ENCODE results near the gene ZNF385B.

DNA sequence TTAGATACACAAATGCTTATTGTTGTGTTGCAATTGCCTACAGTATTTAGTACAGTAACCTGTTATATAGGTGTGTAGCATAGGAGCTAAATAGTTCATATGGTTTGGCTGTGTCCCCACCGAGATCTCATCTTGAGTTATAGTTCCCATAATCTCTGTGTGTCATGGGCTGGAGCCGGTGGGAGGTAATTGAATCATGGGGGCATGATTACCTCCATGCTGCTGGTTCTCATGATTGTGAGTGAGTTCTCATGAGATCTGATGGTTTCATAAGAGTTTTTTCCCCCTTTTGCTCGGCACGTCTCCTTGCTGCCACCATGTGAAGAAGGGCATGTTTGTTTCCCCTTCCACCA lies 406.3 kb downstream of the ZNF385B start:
- no peak for TF ChIP-seq TAF1 (IDR thresholded peaks at IDR 0.05; ENCODE audit: borderline replicate concordance, low read depth, low read length)
- TF ChIP-seq POLR2A (IDR thresholded peaks at IDR 0.05; ENCODE audit: low read depth, low read length): no peak
